Neutrophil (primary cell): ENCODE results near the gene LRCH1.

Experiments used
- H3K27ac ChIP-seq: fragments of 200-600 bp; sonication (generic); 2 replicates; pipeline ENCODE4 v1.5.1; 2016; ENCODE audit warnings: mild to moderate bottlenecking, moderate library complexity
- H3K27me3 ChIP-seq: fragments of 200-600 bp; sonication (generic); 2 replicates; pipeline ENCODE4 v1.6.0; 2016; ENCODE audit warnings: mild to moderate bottlenecking
- H3K36me3 ChIP-seq: fragments of 200-600 bp; sonication (generic); 2 replicates; pipeline ENCODE4 v1.5.1; 2017
- H3K4me1 ChIP-seq, 2 experiments: fragments of 200-600 bp in 1 of 2; sonication (generic) in 1 of 2; 1 replicate in 1 of 2; 2 replicates in 1 of 2; pipeline versions ENCODE4 v1.5.1 to v1.6.1; 2013 to 2016; ENCODE audit warnings: low read depth in 1 of 2, low read length in 1 of 2, mild to moderate bottlenecking in 1 of 2, moderate library complexity in 1 of 2; ENCODE audit not compliant: control insufficient read depth in 1 of 2, insufficient read depth in 1 of 2
- H3K4me3 ChIP-seq, 2 experiments: fragments of 200-600 bp in 1 of 2; sonication (generic) in 1 of 2; 1 replicate in 1 of 2; 2 replicates in 1 of 2; pipeline ENCODE4 v1.5.1; 2013 to 2016; ENCODE audit warnings: low read depth in 1 of 2, low read length in 1 of 2, mild to moderate bottlenecking in 1 of 2, moderate library complexity in 1 of 2
- H3K9me3 ChIP-seq: fragments of 200-600 bp; sonication (generic); 2 replicates; pipeline ENCODE4 v1.5.1; 2016
- CTCF ChIP-seq: fragments of 200-600 bp; sonication (generic); IDR thresholded peaks from 2 replicates; pipeline ENCODE4 v1.5.1; 2016; ENCODE audit warnings: antibody characterized with exemption

Gene LRCH1

GRCh38 chr13:46747031-46747820, 194.3 kb downstream of the LRCH1 start:
- no peak for TF ChIP-seq CTCF
- no peak overlapping the region for H3K27ac ChIP-seq
- peaks cover 24% of the 10 kb centered on the region for H3K36me3 ChIP-seq

GRCh38 chr13:46748300-46748699, 195.3 kb downstream of the LRCH1 start:
- no peak overlapping the region for H3K27ac ChIP-seq
- no peaks in the 10 kb centered on the region for H3K9me3 ChIP-seq
- no peak overlapping the region for H3K4me3 ChIP-seq
- no peaks in the 10 kb centered on the region for H3K27me3 ChIP-seq
- peaks cover 24% of the 10 kb centered on the region for H3K36me3 ChIP-seq
- no peak for TF ChIP-seq CTCF
- peaks cover 9 to 10% of the 10 kb centered on the region in 2 experiments for H3K4me1 ChIP-seq

More at GRCh38 chr13:46747031-46747820, 194.3 kb downstream of the LRCH1 start:
- no peak overlapping the region for H3K4me3 ChIP-seq
- peaks cover 8 to 9% of the 10 kb centered on the region in 2 experiments for H3K4me1 ChIP-seq
- no peaks in the 10 kb centered on the region for H3K27me3 ChIP-seq
- H3K9me3 ChIP-seq = no peaks in the 10 kb centered on the region

- H3K27ac ChIP-seq = no peak overlapping the region
- no peaks in the 10 kb centered on the region for H3K9me3 ChIP-seq
- no peaks in the 10 kb centered on the region for H3K27me3 ChIP-seq
- peaks cover 9 to 10% of the 10 kb centered on the region in 2 experiments for H3K4me1 ChIP-seq
- no peak for TF ChIP-seq CTCF
- H3K4me3 ChIP-seq = no peak overlapping the region
- peaks cover 24% of the 10 kb centered on the region for H3K36me3 ChIP-seq
These were observed 197.0 kb downstream of the LRCH1 start for GRCh38 chr13:46749951-46750350.

- Histone ChIP-seq H3K27ac (no peak overlapping the region), H3K4me3 (no peak overlapping the region), H3K27me3 (no peaks in the 10 kb centered on the region), H3K9me3 (no peaks in the 10 kb centered on the region), H3K4me1 (peaks cover 10 to 11% of the 10 kb centered on the region in 2 experiments), H3K36me3 (peaks cover 24% of the 10 kb centered on the region)
- no peak for TF ChIP-seq CTCF
These were observed 199.1 kb downstream of the LRCH1 start for GRCh38 chr13:46751811-46752635.

- TF ChIP-seq CTCF = no peak
- H3K4me3 ChIP-seq = no peak overlapping the region
These were observed 200.2 kb downstream of the LRCH1 start for GRCh38 chr13:46753137-46753536.

More at GRCh38 chr13:46753137-46753536, 200.2 kb downstream of the LRCH1 start:
- H3K9me3 ChIP-seq = no peaks in the 10 kb centered on the region
- peaks cover 20% of the 10 kb centered on the region for H3K36me3 ChIP-seq
- no peaks in the 10 kb centered on the region for H3K27me3 ChIP-seq
- no peak overlapping the region for H3K27ac ChIP-seq
- peaks cover 12 to 14% of the 10 kb centered on the region in 2 experiments for H3K4me1 ChIP-seq
